CD4-positive, alpha-beta T cell (primary cell): ENCODE results near the gene XPO6. TPM values are rescaled to one million over a fixed set of nuclear protein-coding genes. Genes with fewer than 3 reads are reported as not detected.

Experiments
- ATAC-seq: fragments of 200-7000 bp; cut with Tn5 transposase; one replicate; pipeline ENCODE4 v1.10.0; 2022; ENCODE audit warnings: mild to moderate bottlenecking; ENCODE audit not compliant: poor library complexity
- CTCF ChIA-PET: fragments of 350-600 bp; sonication (Branson Sonifier 250); formaldehyde crosslinking; loops from one replicate; lab custom pipeline; 2021; ENCODE audit warnings: antibody characterized with exemption, inconsistent platforms; lab: Charles Lee
- POLR2A ChIA-PET: fragments of 350-600 bp; sonication (Branson Sonifier 250); formaldehyde crosslinking; loops from one replicate; lab custom pipeline; 2021; ENCODE audit warnings: antibody characterized with exemption, inconsistent platforms; lab: Charles Lee
- DNase-seq, 14 experiments: peaks; one replicate each; pipeline ENCODE4 v3.0.0-alpha.2; 2013 to 2020; ENCODE audit warnings: mixed read lengths in 2 of 14
- H3K27ac ChIP-seq, 2 donors: one replicate each; pipeline versions ENCODE4 v1.5.1 to v1.7.0; 2013; ENCODE audit warnings: low read length in 2 of 2, low read depth in 1 of 2, mild to moderate bottlenecking in 1 of 2
- H3K27me3 ChIP-seq, 2 experiments: 1 replicate in 1 of 2; 2 replicates in 1 of 2; pipeline versions ENCODE4 v1.6.1 to v1.7.0; 2013; ENCODE audit warnings: low read length in 2 of 2, control low read depth in 1 of 2, mild to moderate bottlenecking in 1 of 2, moderate library complexity in 1 of 2; ENCODE audit not compliant: insufficient read depth in 2 of 2, control insufficient read depth in 1 of 2
- H3K36me3 ChIP-seq: one replicate; pipeline ENCODE4 v1.6.1; 2013; ENCODE audit warnings: low read length, control low read depth; ENCODE audit not compliant: insufficient read depth
- H3K4me1 ChIP-seq: one replicate; pipeline ENCODE4 v1.6.1; 2013; ENCODE audit warnings: low read length, control low read depth; ENCODE audit not compliant: insufficient read depth
- H3K4me3 ChIP-seq: one replicate; pipeline ENCODE4 v1.5.1; 2013; ENCODE audit warnings: mild to moderate bottlenecking, low read length, moderate library complexity
- H3K9me3 ChIP-seq, 2 experiments: 1 replicate in 1 of 2; 2 replicates in 1 of 2; pipeline versions ENCODE4 v1.6.1 to v1.7.0; 2013; ENCODE audit warnings: low read length in 2 of 2, mild to moderate bottlenecking in 2 of 2, control low read depth in 1 of 2, moderate library complexity in 1 of 2; ENCODE audit not compliant: control insufficient read depth in 1 of 2, insufficient read depth in 1 of 2
- H3K27ac Mint-ChIP-seq: one replicate; pipeline ENCODE4 v1.8.0; 2020; ENCODE audit warnings: mixed read lengths
- H3K27me3 Mint-ChIP-seq: one replicate; pipeline ENCODE4 v1.8.0; 2021; ENCODE audit warnings: mixed read lengths
- H3K36me3 Mint-ChIP-seq: one replicate; pipeline ENCODE4 v1.8.0; 2021; ENCODE audit warnings: low read depth, mixed read lengths
- H3K4me1 Mint-ChIP-seq: one replicate; pipeline ENCODE4 v1.8.0; 2021; ENCODE audit warnings: low read depth, mixed read lengths
- H3K4me3 Mint-ChIP-seq: one replicate; pipeline ENCODE4 v1.8.0; 2020; ENCODE audit warnings: mild to moderate bottlenecking, mixed read lengths
- H3K9me3 Mint-ChIP-seq: one replicate; pipeline ENCODE4 v1.8.0; 2020; ENCODE audit warnings: mixed read lengths
- intact Hi-C, 2 experiments: fragments of 100-400 bp; cut with DNase I in 1 of 2; cut with micrococcal nuclease in 1 of 2; formaldehyde crosslinking; loops; one replicate each; pipeline versions ENCODE4 v1.15.1 to v1.9.0; 2023 to 2025; cut with DNase I, micrococcal nuclease
- total RNA-seq, 174 experiments: library from RNA in 2 of 174; stranded (reverse) in 2 of 174; gene quantifications; one replicate each; pipeline ENCODE4 v1.2.3 and lab custom pipeline; 2021 to 2026
- TF ChIP-seq, protein P1 (sequence below): fragments of 200-600 bp; IDR thresholded peaks from one replicate; pipeline ENCODE4 v1.8.0; 2022; ENCODE audit warnings: antibody characterized with exemption, mild to moderate bottlenecking

XPO6 gene
- total RNA-seq, 2 experiments from 2014 or later, result 378 to 390 TPM

GRCh38 chr16:28175715-28176114, 36.0 kb downstream of the XPO6 start:
- Mint-ChIP-seq H3K4me3 (no peak overlapping the region), H3K4me1 (peaks cover 87% of the 10 kb centered on the region), H3K27ac (peak overlapping the region; percentile 78), H3K27me3 (no peaks in the 10 kb centered on the region), H3K36me3 (peaks cover 89% of the 10 kb centered on the region), H3K9me3 (no peaks in the 10 kb centered on the region)
- DNase-seq, result no peak
- H3K4me1 ChIP-seq, result peaks cover 48% of the 10 kb centered on the region
- no peak overlapping the region for H3K27ac ChIP-seq
- TF ChIP-seq, protein P1, sequence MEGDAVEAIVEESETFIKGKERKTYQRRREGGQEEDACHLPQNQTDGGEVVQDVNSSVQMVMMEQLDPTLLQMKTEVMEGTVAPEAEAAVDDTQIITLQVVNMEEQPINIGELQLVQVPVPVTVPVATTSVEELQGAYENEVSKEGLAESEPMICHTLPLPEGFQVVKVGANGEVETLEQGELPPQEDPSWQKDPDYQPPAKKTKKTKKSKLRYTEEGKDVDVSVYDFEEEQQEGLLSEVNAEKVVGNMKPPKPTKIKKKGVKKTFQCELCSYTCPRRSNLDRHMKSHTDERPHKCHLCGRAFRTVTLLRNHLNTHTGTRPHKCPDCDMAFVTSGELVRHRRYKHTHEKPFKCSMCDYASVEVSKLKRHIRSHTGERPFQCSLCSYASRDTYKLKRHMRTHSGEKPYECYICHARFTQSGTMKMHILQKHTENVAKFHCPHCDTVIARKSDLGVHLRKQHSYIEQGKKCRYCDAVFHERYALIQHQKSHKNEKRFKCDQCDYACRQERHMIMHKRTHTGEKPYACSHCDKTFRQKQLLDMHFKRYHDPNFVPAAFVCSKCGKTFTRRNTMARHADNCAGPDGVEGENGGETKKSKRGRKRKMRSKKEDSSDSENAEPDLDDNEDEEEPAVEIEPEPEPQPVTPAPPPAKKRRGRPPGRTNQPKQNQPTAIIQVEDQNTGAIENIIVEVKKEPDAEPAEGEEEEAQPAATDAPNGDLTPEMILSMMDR, result no peak
- ATAC-seq, result no peak
- intact Hi-C loops, result no loop called here
- no peaks in the 10 kb centered on the region for H3K27me3 ChIP-seq
- no peaks in the 10 kb centered on the region for H3K9me3 ChIP-seq
- peaks cover 80% of the 10 kb centered on the region for H3K36me3 ChIP-seq
- CTCF ChIA-PET, result interaction anchor here (0.8 to 1.2 kb wide), 2 partner anchors 25 to 35 kb away, joined by 3 read pairs; no protein-coding TSS in a partner anchor
- no peak overlapping the region for H3K4me3 ChIP-seq
- POLR2A ChIA-PET, result interaction anchor here (0.7 to 2.9 kb wide), 2 partner anchors 12 to 41 kb away, joined by 3 to 15 read pairs; no protein-coding TSS in a partner anchor

DNA sequence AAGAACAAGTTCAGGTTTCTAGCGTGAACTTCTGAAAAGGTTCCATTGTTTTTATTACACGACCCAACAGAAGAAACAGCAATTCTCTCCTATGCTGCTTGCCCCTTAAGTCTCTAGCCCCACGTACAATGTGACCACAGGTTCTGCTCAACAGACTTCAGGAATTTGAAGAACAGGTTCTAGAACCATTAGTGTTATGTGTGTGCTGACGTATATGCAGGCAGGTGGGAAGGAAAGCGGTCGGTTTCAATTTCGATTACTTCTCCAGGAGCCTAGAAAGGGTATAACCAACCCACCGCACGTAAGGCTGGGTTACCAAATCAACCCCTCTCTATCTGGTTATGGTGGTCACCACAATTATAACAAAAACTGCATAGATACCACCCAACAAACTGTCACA, 39.4 kb downstream of the XPO6 start:
- DNase-seq (peak in 1 of 14 experiments; percentile 32), ATAC-seq (no peak)
- H3K9me3 ChIP-seq, result no peaks in the 10 kb centered on the region
- no peaks in the 10 kb centered on the region for H3K27me3 ChIP-seq
- ChIA-PET POLR2A (interaction anchor here (0.9 to 1.2 kb wide), 3 partner anchors 16 to 138 kb away, joined by 3 read pairs; no protein-coding TSS in a partner anchor), CTCF (interaction anchor here (1.6 to 2.9 kb wide), 3 partner anchors 31 to 46 kb away, joined by 6 to 15 read pairs (median 8); no protein-coding TSS in a partner anchor)
- intact Hi-C loops, result loop anchor here in 1 of 2 experiments (2.0 kb wide), 1 partner anchor 16 kb away; no protein-coding TSS in a partner anchor
- Mint-ChIP-seq H3K27me3 (no peaks in the 10 kb centered on the region), H3K4me3 (no peak overlapping the region), H3K36me3 (peaks cover 86% of the 10 kb centered on the region), H3K9me3 (no peaks in the 10 kb centered on the region), H3K27ac (peak overlapping the region; percentile 78), H3K4me1 (peaks cover 83% of the 10 kb centered on the region)
- no peak overlapping the region for H3K27ac ChIP-seq
- H3K4me1 ChIP-seq, result peaks cover 44% of the 10 kb centered on the region
- TF ChIP-seq, protein P1, result no peak
- no peak overlapping the region for H3K4me3 ChIP-seq
- H3K36me3 ChIP-seq, result peaks cover 77% of the 10 kb centered on the region

- intact Hi-C loops, result loop anchor here in 1 of 2 experiments (2.0 kb wide), 1 partner anchor 17 kb away; no protein-coding TSS in a partner anchor
- no peak for DNase-seq
- Histone ChIP-seq H3K27ac (peak overlapping the region in 1 of 2 donors; percentile 19), H3K9me3 (no peaks in the 10 kb centered on the region), H3K36me3 (peaks cover 77% of the 10 kb centered on the region), H3K4me1 (peaks cover 49% of the 10 kb centered on the region), H3K4me3 (no peak overlapping the region), H3K27me3 (no peaks in the 10 kb centered on the region)
- CTCF ChIA-PET, result interaction anchor here (1.4 to 2.9 kb wide), 4 partner anchors 21 to 46 kb away, joined by 3 to 15 read pairs (median 7); no protein-coding TSS in a partner anchor
- POLR2A ChIA-PET, result interaction anchor here (0.9 to 1.2 kb wide), 3 partner anchors 17 to 138 kb away, joined by 3 read pairs; no protein-coding TSS in a partner anchor
- Mint-ChIP-seq H3K36me3 (peaks cover 86% of the 10 kb centered on the region), H3K27ac (peak overlapping the region; percentile 78), H3K4me1 (peaks cover 83% of the 10 kb centered on the region), H3K27me3 (no peaks in the 10 kb centered on the region), H3K9me3 (no peaks in the 10 kb centered on the region), H3K4me3 (no peak overlapping the region)
- TF ChIP-seq, protein P1, result no peak
- ATAC-seq, result no peak
Observed at GRCh38 chr16:28171816-28172215, 39.9 kb downstream of the XPO6 start.
